Right ventricle myocardium superior (tissue), 1 donor: ENCODE measurements around the gene FLT1. TPM values are rescaled to one million over a fixed set of nuclear protein-coding genes. Genes with fewer than 3 reads are reported as not detected.

Source experiments
- ATAC-seq: fragments of 200-7000 bp; cut with Tn5 transposase; one replicate; pipeline ENCODE4 v1.9.1; 2020; ENCODE audit warnings: mild to moderate bottlenecking; ENCODE audit not compliant: poor library complexity
- DNase-seq: peaks from one replicate; pipeline ENCODE4 v3.0.0-alpha.2; 2020
- intact Hi-C: fragments of 100-400 bp; cut with DNase I; formaldehyde crosslinking; loops from one replicate; pipeline ENCODE4 v1.11.2; 2022
- total RNA-seq: library from RNA; stranded (reverse); fragmentation: NEBNext Ultra II Directional; extraction: Animal tissue kit (Norgen Biotek cat#: 25700); gene quantifications from one replicate; pipeline ENCODE4 v1.2.1, GENCODE V29; 2021
- donor health status: DM: no; HTN: yes; CAD: no; lungs with severe emphysema.

The FLT1 gene
- total RNA-seq, 1 donor from 2014 or later = 42.0 TPM

DNA sequence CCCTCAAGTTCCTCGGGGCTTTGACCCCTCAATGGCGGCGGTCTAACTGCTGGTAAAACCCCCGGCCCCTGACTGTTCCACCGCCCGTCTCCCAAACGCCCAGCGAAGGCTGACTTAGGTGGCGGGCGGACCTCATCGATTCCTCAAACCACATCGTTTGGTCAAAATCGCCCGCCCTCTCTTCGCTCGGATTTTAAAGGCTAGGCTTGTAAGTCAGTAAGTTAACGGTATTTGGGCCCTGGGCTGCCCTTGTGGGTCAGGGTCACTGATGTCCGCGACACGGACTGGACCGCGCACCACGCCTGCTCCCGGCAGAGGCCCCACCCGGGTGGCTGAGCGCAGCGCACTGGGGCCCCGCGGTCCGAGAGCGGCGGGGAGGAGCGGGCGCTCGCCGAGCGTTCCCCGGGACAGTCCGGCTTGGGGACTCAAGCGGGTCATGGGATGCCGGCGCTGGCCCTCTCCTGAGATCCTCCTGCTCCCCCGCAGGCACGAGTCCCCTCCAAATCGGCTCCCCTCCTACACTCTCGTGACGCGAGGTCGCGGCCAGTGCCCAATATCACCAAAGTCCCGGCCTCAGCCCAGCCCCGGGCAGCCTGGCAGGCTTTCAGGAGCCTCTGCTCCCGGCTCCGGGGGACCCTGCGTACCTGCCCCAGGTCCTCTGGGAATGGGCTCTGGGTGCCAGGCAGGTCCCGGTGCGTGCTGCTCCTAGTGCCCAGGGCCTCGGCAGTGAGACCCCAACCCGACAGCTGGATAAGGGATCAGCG is 1.0 kb downstream of the FLT1 start:
- ATAC-seq (no peak), DNase-seq (no peak)
- intact Hi-C loops = no loop called here

DNA sequence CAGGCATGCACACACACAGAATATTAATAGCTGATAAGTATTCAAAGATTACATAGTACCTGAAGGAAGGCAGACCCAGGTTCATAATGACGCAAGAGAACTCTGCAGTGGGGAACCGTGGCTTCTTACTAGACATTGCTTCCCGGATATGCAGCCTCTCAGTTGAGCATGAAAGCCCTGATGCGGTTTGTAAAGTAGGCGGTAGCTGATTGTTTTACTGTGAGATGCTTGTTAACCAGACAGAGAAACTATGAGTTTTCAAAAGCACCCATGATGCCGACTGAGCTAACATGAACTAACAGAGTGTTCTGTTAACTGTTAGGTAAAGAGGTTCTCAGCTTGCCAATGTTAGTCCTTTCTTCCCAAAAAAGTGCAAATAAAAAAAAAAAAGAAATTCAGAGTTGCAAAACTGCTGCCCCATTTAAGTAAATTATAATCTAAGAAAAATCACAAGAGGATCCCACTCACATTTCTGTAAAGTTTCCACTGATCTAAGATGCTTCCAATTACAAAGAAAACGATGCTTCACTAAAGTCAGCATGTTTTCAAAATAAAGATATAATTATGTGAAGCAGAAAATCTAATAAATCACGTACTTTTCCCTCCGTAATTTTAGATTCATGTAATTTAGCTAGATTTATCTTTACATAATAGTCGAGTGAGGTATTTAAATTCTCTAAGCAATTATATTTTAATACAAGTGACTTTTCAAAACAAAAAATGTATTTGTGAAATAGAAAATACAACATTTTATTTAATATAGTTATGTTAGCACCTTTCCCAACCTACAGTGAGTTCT is 2.2 kb downstream of the FLT1 start:
- intact Hi-C loops = no loop called here
- ATAC-seq = no peak
- DNase-seq = no peak

DNA sequence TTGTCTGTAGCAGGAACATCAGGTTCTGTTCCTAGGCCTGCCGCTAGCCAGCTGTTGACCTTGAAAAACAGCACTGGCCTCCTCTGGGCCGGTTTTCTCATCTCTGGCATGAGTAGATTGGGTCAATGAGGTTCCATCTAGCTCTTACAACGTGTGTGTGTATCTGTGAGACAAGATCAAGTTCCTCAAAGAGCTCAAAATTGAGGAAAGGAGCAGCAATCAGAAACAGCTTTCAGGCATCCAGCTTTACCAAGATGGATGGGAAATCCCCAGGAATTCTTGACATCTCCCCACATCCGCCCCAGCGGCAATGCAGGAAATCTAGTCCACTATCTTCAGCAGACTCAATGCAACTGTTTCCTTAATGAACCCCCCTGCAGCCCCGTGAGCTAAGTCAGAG is 4.9 kb downstream of the FLT1 start:
- DNase-seq (no peak), ATAC-seq (no peak)
- intact Hi-C loops = no loop called here

DNA sequence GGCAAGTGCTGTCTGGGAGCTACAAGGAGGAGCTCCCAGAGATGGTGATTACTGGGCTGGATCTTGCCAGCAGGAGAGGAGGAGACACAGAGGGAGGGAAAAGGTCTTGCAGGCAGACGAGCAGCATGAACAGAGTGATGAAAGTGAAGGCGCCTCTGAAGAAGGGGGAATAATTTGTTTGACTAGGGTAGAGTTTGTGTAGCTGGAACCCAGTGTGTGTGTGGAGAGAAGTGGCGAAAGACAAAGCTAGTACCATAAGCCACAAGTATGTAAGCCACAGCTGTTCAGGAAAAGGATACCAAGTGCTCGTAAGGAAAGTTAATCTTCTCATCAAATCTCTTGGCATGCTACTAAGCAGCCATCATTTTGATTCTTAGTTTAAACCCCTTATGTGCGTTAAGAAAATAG is 5.4 kb downstream of the FLT1 start:
- no peak for ATAC-seq
- intact Hi-C loops = no loop called here

DNA sequence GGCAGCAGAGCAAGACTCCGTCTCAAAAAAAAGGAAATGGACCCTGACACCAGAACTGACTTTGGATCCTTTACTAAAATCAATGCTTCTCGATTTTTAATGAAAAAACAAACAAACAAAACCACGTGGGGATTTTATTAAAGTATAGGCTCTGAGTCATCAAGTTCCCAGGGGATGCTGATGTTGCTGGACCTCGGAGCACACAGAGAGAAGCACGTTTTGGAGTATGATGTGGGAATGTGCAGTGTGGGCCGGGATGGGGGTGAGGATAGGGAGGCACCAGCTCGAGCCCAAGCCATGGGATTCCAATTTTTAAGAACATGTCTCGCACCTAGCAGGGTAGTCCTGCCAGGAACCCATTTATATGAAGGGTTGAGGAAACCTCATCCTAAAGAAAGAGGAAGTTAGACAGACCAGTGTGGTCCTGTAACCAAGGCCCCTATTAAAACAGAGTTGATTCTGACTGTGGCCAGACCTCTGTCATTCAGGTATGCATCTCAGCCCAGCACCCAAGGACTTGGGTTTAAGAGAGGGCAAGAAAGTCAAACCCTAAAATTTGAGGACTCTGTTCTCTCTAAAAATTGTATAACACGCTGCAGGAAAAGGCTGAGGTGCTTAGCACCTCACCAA is 6.4 kb downstream of the FLT1 start:
- intact Hi-C loops = no loop called here
- ATAC-seq = no peak
- no peak for DNase-seq

More for the DNA sequence above, 5.4 kb downstream of the FLT1 start:
- DNase-seq = no peak

DNA sequence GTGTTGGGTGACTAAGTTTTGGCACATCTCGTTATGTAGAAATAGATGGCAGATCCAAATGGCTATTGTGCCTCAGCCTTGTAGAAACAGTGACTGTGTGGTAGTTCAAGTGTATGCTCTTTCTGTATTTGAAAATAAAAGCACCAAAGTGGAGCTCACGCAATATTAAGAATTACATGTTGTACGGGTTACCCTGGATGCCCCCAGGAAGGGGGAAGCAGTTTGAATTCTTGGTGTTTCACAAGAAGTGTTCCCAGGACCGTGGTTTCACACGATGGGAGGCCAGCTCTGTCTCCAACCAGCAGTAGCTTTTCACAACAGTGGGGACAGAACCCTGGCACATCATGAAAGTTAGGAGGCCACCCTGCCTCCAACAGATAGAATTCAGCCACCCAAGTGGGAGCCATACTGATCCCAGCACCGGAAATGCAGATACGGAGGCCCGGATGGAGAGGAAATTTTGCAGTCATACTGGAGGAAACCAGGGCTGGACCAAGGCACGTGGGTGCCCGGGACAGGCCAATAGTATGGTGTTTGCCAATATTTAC is 8.9 kb downstream of the FLT1 start:
- intact Hi-C loops = no loop called here
- DNase-seq = no peak
- no peak for ATAC-seq

- intact Hi-C loops = no loop called here
- DNase-seq = no peak
- no peak for ATAC-seq
These were observed 9.4 kb downstream of the FLT1 start for GRCh38 chr13:28485551-28485950.

- DNase-seq (no peak), ATAC-seq (no peak)
- intact Hi-C loops = no loop called here
These were observed 9.8 kb downstream of the FLT1 start for GRCh38 chr13:28485097-28485496.

DNA sequence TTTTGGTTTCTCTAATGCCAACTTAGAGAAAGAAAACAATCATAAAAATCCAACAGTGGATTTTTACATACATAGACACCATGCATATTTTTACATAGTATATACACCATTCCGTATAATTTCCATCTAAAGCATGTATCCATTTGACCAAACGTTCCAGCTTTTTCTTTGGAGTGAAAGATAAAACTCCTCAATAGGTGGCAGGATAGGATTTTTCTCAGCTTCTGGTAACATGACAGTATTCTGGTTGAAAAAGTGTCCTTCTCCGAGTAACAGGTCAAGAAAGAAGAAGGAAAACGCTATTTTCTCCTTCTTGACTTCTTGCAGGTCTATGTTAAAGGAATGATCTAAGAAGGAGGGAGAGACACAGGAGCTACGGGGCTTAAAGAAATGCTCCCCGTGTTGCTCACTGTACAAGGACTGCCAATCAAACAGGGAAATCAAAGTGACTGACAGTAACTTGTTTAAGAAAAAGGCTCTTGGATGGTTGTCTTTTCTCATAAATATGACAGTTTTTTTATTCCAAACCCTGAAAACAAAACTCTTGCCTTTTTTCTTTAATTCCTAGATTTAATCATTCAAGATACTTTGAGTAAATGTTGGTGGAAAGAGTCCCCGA is 11.5 kb downstream of the FLT1 start:
- ATAC-seq (no peak), DNase-seq (no peak)
- intact Hi-C loops = no loop called here

DNA sequence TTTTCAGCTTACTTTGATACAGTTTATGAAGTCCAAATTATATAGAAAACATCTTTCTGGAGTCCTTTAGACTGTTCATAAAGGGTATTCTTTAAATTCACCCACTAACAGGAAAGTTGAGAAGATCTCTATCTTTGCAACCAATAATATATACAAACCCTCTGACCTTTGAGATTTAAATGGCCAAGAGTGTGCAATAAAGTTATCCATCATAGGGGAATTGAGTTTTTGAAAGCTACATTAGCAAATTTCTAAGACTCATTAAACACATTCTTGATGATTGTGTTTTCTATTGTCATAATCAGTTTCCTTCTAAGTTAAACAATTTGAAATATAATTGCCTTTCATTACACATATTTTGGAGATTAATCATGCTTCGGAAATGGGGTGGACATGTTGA is 15.9 kb downstream of the FLT1 start:
- ATAC-seq (no peak), DNase-seq (no peak)
- intact Hi-C loops = no loop called here

- ATAC-seq = no peak
These were observed 16.8 kb downstream of the FLT1 start for GRCh38 chr13:28478127-28478526.

GRCh38 chr13:28477709-28477973 is 17.3 kb downstream of the FLT1 start:
- DNase-seq = no peak
- intact Hi-C loops = no loop called here
- no peak for ATAC-seq

More at GRCh38 chr13:28478127-28478526, 16.8 kb downstream of the FLT1 start:
- no peak for DNase-seq
- intact Hi-C loops = no loop called here

GRCh38 chr13:28476919-28477708 is 17.8 kb downstream of the FLT1 start:
- intact Hi-C loops = no loop called here
- ATAC-seq (no peak), DNase-seq (no peak)

DNA sequence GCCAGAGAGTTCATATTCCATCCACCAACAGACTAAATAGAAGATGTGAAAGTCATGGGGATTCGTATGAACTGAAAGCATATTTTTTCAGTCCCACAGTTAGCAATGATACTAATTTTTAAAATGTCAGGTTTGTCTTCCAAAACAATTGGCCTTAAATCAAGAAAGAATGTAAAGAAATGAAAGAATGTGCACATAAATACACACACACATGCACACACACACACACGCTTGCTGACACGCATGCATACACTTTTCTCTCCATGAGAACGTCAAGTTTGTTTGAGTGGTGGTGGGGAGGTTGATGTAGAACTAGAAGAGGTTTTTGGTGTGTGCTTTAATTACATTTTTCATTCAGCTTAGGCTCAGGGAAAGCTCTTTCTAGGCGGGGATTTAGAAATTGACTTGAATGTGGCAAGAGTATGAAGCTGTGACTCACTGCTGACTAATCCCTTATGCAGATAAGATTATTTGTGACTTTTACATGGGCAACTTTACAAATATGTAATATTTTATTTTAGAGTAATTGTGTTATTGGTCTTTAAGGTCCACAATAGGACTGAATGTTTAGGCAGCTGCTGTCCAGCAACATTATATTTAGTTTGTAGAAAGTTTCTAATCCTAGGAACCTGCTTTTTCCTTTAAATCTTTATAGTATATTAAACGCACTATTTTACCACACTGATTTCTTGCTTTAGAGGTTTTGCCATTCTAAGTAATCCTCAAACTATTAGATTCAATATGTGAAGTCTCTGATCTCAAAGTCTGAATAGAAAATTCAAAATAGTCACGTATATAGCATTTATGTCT is 18.8 kb downstream of the FLT1 start:
- ATAC-seq = peak; percentile 58
- intact Hi-C loops = no loop called here
- no peak for DNase-seq

- ATAC-seq = no peak
- intact Hi-C loops = no loop called here
- DNase-seq = no peak
These were observed 20.3 kb downstream of the FLT1 start for GRCh38 chr13:28474491-28475134.

GRCh38 chr13:28473044-28473443 is 21.9 kb downstream of the FLT1 start:
- DNase-seq (no peak), ATAC-seq (no peak)
- intact Hi-C loops = no loop called here

GRCh38 chr13:28471421-28471820 is 23.5 kb downstream of the FLT1 start:
- DNase-seq (no peak), ATAC-seq (no peak)
- intact Hi-C loops = no loop called here
